ENCODE measurements around the gene GRIK2.

GRCh38 chr6:102022803-102023202, 629.3 kb downstream of the GRIK2 start:
- TF ChIP-seq POLR2A (IDR thresholded peaks at IDR 0.05) = no peak
- TF ChIP-seq EP300 (IDR thresholded peaks at IDR 0.05) = no peak

All from ovary (tissue), 1 donor.